ENCODE data around the gene UPK1B. TPM values are rescaled to one million over a fixed set of nuclear protein-coding genes. Genes with fewer than 3 reads are reported as not detected.

Gene UPK1B
- total RNA-seq, 4 donors from 2014 or later: not detected

DNA sequence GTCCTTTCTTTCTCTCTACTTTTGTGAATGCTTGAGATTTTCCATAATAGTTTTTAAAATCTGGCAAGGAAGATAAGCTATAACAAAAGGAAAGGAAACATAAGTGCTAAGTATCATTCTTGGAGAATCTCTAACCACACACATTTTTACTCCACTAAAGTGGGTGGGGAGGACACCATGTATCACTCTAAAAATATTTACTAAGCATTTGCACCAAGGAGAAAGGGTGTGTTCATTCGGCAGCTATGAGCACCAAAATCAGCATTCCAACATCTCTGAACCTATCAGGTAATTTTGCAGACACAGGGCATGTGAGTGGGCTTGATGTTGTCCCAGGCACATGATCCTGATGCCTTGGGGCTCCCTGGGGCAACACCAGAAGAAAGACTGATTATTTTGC lies 61.8 kb downstream of the UPK1B start:
- Histone ChIP-seq H3K4me3 (no peak overlapping the region), H3K27ac (no peak overlapping the region), H3K4me1 (peaks cover 0 to 30% (median 5%) of the 10 kb centered on the region in 4 donors), H3K36me3 (peaks cover 0 to 64% (median 0%) of the 10 kb centered on the region in 3 donors), H3K27me3 (no peaks in the 10 kb centered on the region), H3K9me3 (no peaks in the 10 kb centered on the region)
- no peak for DNase-seq
- TF ChIP-seq CTCF (IDR thresholded peaks at IDR 0.05): no peak
- TF ChIP-seq POLR2A (IDR thresholded peaks at IDR 0.05): no peak

GRCh38 chr3:119236756-119237155 lies 63.4 kb downstream of the UPK1B start:
- no peak overlapping the region for H3K27ac ChIP-seq
- no peaks in the 10 kb centered on the region for H3K27me3 ChIP-seq
- no peaks in the 10 kb centered on the region for H3K9me3 ChIP-seq
- peaks cover 0 to 30% (median 5%) of the 10 kb centered on the region in 4 donors for H3K4me1 ChIP-seq
- DNase-seq: peak in 2 of 3 donors; percentile 43 to 60
- peaks cover 0 to 52% (median 0%) of the 10 kb centered on the region in 3 donors for H3K36me3 ChIP-seq
- TF ChIP-seq CTCF (IDR thresholded peaks at IDR 0.05) (no peak), POLR2A (IDR thresholded peaks at IDR 0.05) (no peak)
- no peak overlapping the region for H3K4me3 ChIP-seq

GRCh38 chr3:119237299-119237698 lies 63.9 kb downstream of the UPK1B start:
- no peaks in the 10 kb centered on the region for H3K27me3 ChIP-seq
- H3K4me1 ChIP-seq: peaks cover 0 to 30% (median 5%) of the 10 kb centered on the region in 4 donors
- no peaks in the 10 kb centered on the region for H3K9me3 ChIP-seq
- TF ChIP-seq POLR2A (IDR thresholded peaks at IDR 0.05) (no peak), CTCF (IDR thresholded peaks at IDR 0.05) (no peak)
- no peak overlapping the region for H3K4me3 ChIP-seq
- no peak overlapping the region for H3K27ac ChIP-seq
- DNase-seq: no peak
- H3K36me3 ChIP-seq: peaks cover 0 to 47% (median 0%) of the 10 kb centered on the region in 3 donors

DNA sequence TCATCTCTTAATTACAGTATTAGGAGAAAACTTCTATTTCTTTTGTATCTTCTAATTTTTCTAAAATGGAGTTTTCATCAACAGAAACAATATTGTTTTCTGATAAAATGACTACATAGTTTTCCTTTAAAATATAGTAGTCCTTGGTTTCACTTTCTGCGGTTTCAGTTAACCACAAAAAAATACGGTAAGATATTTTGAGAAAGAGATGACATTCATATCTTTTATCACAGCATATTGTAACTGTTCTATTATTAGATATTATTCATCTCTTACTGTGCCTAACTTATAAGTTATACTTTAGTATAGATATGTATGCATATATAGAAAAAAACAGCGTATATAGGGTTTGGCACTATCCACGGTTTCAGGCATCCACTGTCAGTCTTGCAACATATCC lies 65.0 kb downstream of the UPK1B start:
- peak overlapping the region in 2 of 4 donors; percentile 80 to 93 for H3K4me3 ChIP-seq
- peaks cover 0 to 36% (median 0%) of the 10 kb centered on the region in 3 donors for H3K36me3 ChIP-seq
- H3K4me1 ChIP-seq: peaks cover 0 to 30% (median 5%) of the 10 kb centered on the region in 4 donors
- H3K27ac ChIP-seq: peak overlapping the region in 1 of 4 donors; percentile 97
- DNase-seq: no peak
- no peak for TF ChIP-seq POLR2A (IDR thresholded peaks at IDR 0.05)
- no peak for TF ChIP-seq CTCF (IDR thresholded peaks at IDR 0.05)
- no peaks in the 10 kb centered on the region for H3K9me3 ChIP-seq
- H3K27me3 ChIP-seq: no peaks in the 10 kb centered on the region

- peak overlapping the region in 3 of 4 donors; percentile 80 to 93 (median 86) for H3K4me3 ChIP-seq
- H3K4me1 ChIP-seq: peaks cover 0 to 29% (median 5%) of the 10 kb centered on the region in 4 donors
- H3K27me3 ChIP-seq: no peaks in the 10 kb centered on the region
- H3K36me3 ChIP-seq: peaks cover 0 to 26% (median 0%) of the 10 kb centered on the region in 3 donors
- H3K9me3 ChIP-seq: no peaks in the 10 kb centered on the region
- TF ChIP-seq POLR2A (IDR thresholded peaks at IDR 0.05) (no peak), CTCF (IDR thresholded peaks at IDR 0.05) (no peak)
- DNase-seq: no peak
- peak overlapping the region; percentile 94 to 99 (median 96) for H3K27ac ChIP-seq
Observed at GRCh38 chr3:119239206-119239820, 65.9 kb downstream of the UPK1B start.

Data from Peyer's patch (tissue), 4 donors.